ENCODE data around the gene HS3ST3A1. TPM values are rescaled to one million over a fixed set of nuclear protein-coding genes. Genes with fewer than 3 reads are reported as not detected.
A peak's percentile ranks its signal among the peaks of the same experiment; 100 is the strongest.

Gene HS3ST3A1
- total RNA-seq, 1 experiment from 2014 or later, result 187 TPM

DNA sequence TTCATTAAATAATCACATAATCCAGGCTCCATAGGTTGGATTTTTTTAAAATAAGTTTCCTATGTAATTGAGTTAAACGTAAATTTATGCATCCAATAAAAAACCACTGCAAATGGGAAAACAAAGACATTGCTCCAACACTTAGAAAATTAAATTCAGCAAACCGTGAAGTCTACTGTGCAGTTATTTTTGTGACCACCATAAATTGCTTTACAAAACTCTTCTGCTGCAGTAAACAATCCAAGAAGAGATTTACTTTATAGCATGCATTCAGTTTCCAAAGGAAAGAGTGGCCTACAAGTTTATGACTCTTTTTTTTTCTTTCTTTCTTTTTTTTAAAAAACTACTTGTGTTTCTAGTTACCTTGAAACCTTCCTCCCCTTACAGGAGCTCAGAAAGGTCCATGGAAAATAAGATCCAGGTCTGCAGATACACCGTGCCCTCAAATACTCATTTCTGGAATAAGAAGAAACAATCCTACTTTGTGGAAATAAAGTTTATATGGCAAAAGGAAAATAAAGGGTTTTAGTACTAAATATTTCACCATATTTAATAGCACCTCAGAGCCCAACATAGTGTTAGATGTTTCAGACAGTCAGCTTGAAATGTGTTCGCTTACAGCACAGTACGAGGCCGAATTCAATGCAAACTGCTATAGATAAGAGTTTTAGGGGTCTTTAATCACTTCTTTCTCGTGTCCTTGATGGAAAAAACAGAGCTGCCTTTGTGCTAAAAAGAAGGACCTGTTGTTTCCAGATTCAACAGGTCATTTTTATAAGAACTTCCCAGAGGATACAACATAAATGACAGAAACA lies 3.2 kb downstream of the HS3ST3A1 start:
- DNase-seq (ENCODE audit: low read depth), result no peak

DNA sequence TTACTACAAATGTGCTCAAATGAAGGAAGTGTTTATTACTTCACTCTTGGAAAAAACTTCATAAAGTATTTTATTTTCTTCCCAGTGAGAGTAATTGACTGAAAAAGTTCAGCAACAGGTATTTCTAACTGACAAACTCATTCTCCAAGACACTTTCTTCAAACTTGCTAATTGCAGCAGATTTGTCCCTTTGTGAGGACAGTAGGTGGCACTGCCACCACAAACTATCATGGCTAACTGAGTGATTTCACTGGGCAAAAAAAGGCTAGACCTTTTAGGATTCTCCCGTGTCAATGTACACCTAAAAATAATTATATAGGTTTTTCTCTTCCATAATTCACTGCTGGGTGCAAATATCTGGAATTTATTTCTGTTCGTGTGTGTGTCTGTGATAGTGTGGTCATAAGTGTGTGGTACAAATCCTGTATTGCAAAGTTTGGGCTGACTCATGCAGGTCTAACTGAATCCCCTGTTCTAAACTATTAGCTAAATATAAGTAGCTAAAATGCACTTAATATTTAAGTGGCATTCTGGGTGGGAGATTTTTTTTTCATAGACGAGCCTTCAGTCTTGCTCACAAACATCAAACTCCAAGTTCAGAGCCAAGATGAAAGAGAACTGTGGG lies 3.9 kb downstream of the HS3ST3A1 start:
- peak; percentile 75 for DNase-seq (ENCODE audit: low read depth)

- peak; percentile 57 for DNase-seq (ENCODE audit: low read depth)
These were observed 5.3 kb downstream of the HS3ST3A1 start for GRCh38 chr17:13596241-13596923.

- DNase-seq (ENCODE audit: low read depth), result no peak
These were observed 6.2 kb downstream of the HS3ST3A1 start for GRCh38 chr17:13595599-13595899.

GRCh38 chr17:13594762-13595598 lies 6.7 kb downstream of the HS3ST3A1 start:
- peak; percentile 76 for DNase-seq (ENCODE audit: low read depth)

DNA sequence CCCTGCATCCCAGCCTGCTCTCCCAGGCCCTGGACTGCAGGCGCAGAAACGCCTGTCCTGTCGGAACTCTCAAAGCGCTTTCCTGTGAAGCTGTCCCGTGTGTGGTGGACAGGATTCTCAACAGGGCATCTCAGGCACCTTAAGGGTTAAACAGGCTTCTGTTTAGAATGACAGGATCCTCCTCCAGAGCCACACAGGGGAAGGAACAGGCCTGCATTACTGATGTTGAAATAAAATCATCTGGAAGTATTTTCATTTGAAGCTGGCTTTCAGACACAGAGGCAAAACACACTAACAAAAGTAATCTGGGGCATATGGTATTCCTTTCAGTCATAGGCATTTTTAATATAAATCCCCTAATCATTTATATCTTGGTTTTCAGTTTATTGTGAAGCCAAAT lies 7.4 kb downstream of the HS3ST3A1 start:
- DNase-seq (ENCODE audit: low read depth), result no peak

- no peak for DNase-seq (ENCODE audit: low read depth)
These were observed 8.0 kb downstream of the HS3ST3A1 start for GRCh38 chr17:13593757-13594156.

- no peak for DNase-seq (ENCODE audit: low read depth)
These were observed 8.5 kb downstream of the HS3ST3A1 start for GRCh38 chr17:13593021-13593751.

DNA sequence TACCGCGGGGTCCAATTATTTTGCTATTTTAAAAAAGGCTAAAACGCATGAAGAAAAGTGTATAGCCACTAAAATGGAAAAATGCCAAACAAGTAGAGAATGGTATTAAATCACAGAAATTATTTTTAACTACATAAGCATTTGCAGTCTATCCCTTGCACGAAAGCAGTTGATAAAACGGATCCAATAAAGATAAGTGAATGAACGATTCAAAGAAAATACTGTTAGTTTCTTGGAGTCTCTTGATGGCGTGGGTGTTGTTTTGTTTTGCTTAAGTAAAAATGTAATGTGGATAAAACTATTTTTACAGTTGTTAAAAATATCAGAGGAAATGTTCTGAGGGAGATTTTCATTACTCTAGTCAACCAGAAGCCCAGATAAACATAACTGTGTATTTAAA lies 9.3 kb downstream of the HS3ST3A1 start:
- no peak for DNase-seq (ENCODE audit: low read depth)

- no peak for DNase-seq (ENCODE audit: low read depth)
These were observed 11.3 kb downstream of the HS3ST3A1 start for GRCh38 chr17:13590441-13590840.

GRCh38 chr17:13589658-13590057 lies 12.1 kb downstream of the HS3ST3A1 start:
- no peak for DNase-seq (ENCODE audit: low read depth)

DNA sequence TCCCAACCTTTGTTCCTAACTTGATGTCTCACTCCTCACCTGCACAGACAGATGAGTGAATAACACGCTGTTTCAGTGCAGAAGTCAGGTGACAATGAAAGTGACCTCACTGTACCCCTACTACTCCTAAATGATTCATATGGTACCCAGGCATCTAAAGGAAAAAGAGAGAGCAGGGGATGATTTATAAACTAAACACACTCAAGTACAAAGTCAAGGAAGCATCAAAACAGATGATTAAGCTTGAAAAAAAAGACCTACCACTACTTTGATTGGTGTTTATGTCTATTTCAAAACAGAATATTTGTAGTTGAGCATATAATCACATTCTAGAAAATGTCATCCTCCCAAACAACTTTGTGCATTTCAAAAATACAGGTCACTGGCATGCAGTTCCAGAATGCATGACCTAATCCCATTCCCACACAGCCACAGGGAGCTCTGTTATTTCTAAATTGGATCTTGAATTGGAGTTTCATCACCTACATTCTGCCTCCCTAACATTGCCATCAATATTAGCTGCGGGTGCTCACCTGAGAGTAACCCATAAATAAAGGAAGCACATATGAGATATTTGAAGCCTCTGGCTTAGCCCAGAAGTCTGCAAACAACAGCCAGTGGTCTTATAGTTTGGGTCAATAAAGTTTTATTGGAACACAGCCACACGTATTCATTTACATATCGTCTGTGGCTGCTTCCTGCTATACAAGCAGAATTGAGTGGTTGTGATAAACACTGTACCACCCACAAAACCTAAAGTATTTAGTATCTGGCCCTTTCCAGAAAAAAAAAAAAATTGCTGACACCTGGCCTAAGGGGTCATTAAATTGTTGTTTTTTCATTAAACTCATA lies 14.0 kb downstream of the HS3ST3A1 start:
- DNase-seq (ENCODE audit: low read depth), result peak; percentile 16

DNA sequence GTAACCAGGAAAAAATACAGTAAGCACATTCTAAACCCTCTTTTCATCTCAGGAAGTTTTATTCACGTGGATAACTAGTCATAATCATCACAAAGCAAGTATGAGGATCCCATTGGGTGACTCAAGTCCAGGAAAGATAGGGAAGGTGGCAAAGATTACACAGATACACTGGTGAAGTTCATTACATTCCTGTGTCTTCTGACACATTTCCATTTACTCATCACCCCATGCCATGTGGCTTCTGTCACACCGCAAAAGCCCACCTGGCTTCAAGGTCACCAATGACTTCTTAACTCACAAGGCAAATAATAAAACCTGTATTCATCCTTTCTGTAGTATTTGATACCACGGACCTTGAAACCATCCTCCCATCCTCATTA lies 17.0 kb downstream of the HS3ST3A1 start:
- peak; percentile 99 for DNase-seq (ENCODE audit: low read depth)

DNA sequence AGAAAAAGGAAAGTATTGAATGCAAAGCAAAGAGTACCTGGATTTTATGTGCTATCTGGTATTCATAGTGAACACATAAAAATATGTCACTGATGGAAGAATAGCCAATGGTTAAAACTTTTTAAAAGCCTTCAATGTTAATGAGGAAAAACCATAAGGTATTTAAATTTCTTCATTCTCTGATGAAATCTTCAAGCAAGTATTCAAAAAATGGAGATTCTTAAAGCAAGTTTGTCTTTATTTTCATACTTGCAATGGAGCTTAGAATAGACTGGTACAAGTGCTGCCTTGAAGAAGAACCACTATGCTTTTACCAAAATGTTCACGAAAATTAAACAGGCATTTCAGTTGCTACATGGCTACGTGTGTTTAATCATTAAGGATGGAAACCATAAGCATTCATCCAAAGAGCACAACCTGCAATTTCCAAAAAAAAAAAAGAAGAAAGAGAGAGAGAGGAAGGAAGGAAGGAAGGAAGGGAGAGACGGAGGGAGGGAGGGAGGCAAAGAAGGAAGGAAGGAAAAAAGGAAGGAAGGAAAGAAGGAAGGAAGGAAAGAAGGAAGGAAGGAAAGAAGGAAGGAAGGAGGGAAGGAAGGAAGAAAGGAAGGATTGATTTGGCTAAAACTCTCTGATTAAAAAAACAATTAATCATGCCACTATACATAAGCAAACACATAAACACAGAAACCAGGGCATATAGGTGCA lies 17.6 kb downstream of the HS3ST3A1 start:
- DNase-seq (ENCODE audit: low read depth), result no peak

- DNase-seq (ENCODE audit: low read depth), result peak; percentile 23
These were observed 18.8 kb downstream of the HS3ST3A1 start for GRCh38 chr17:13582776-13583547.

DNA sequence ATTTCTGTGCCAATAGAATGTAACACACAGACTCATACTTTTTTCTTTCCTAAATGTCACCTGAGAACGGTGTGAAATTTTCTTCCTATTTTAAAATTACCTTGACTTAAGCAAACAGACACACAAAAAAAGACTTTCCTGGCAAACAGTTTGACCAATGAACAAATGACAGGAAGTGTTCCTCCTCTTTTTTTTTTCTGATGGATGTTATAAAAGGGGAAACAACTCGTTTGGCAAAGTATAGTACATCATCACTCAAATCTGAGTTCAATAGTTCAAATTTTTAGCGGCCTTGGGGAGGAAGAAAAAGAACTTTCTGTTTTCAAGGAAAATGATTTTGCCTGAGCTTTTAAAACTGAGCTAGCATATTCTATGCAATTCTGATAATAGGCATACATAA lies 19.8 kb downstream of the HS3ST3A1 start:
- no peak for DNase-seq (ENCODE audit: low read depth)

- DNase-seq (ENCODE audit: low read depth), result no peak
These were observed 20.9 kb downstream of the HS3ST3A1 start for GRCh38 chr17:13580790-13581189.

- no peak for DNase-seq (ENCODE audit: low read depth)
These were observed 24.8 kb downstream of the HS3ST3A1 start for GRCh38 chr17:13576661-13577526.

All from HT1080 (cell line).